ENCODE data around the gene LRP11.
"Not testable (repeated sequence)": the region's sequence is repeated elsewhere in the genome, so short reads cannot be mapped to it uniquely, and the experiment has no call there.

LRP11 gene

GRCh38 chr6:149848343-149848742 is 15.8 kb downstream of the LRP11 start:
- DNase-seq (ENCODE audit: low spot score), result not testable (repeated sequence)

- no peak for DNase-seq (ENCODE audit: low spot score)
Observed at GRCh38 chr6:149847939-149848267, 16.3 kb downstream of the LRP11 start.

GRCh38 chr6:149846321-149846720 is 17.8 kb downstream of the LRP11 start:
- DNase-seq (ENCODE audit: low spot score), result no peak

- DNase-seq (ENCODE audit: low spot score), result no peak
Observed at GRCh38 chr6:149845549-149845948, 18.6 kb downstream of the LRP11 start.

GRCh38 chr6:149844480-149844879 is 19.7 kb downstream of the LRP11 start:
- DNase-seq (ENCODE audit: low spot score), result no peak

- not testable (repeated sequence) for DNase-seq (ENCODE audit: low spot score)
Observed at GRCh38 chr6:149844036-149844435, 20.1 kb downstream of the LRP11 start.

- DNase-seq (ENCODE audit: low spot score), result no peak
Observed at GRCh38 chr6:149843051-149843633, 21.0 kb downstream of the LRP11 start.

GRCh38 chr6:149842331-149842730 is 21.8 kb downstream of the LRP11 start:
- no peak for DNase-seq (ENCODE audit: low spot score)

- DNase-seq (ENCODE audit: low spot score), result peak; percentile 46
Observed at GRCh38 chr6:149840345-149841075, 23.6 kb downstream of the LRP11 start.

GRCh38 chr6:149834513-149835481 is 29.4 kb downstream of the LRP11 start:
- DNase-seq (ENCODE audit: low spot score), result peak; percentile 71

- DNase-seq (ENCODE audit: low spot score), result no peak
Observed at GRCh38 chr6:149833651-149834050, 30.5 kb downstream of the LRP11 start.

GRCh38 chr6:149831308-149831820 is 32.8 kb downstream of the LRP11 start:
- no peak for DNase-seq (ENCODE audit: low spot score)

GRCh38 chr6:149830731-149831307 is 33.3 kb downstream of the LRP11 start:
- DNase-seq (ENCODE audit: low spot score), result no peak

- DNase-seq (ENCODE audit: low spot score), result no peak
Observed at GRCh38 chr6:149825292-149825691, 38.9 kb downstream of the LRP11 start.

GRCh38 chr6:149823013-149823412 is 41.1 kb downstream of the LRP11 start:
- DNase-seq (ENCODE audit: low spot score), result no peak

GRCh38 chr6:149821492-149821891 is 42.7 kb downstream of the LRP11 start:
- no peak for DNase-seq (ENCODE audit: low spot score)

- DNase-seq (ENCODE audit: low spot score), result no peak
Observed at GRCh38 chr6:149820506-149820905, 43.7 kb downstream of the LRP11 start.

- no peak for DNase-seq (ENCODE audit: low spot score)
Observed at GRCh38 chr6:149815788-149816187, 48.4 kb downstream of the LRP11 start.

- no peak for DNase-seq (ENCODE audit: low spot score)
Observed at GRCh38 chr6:149813351-149813750, 50.8 kb downstream of the LRP11 start.

GRCh38 chr6:149809798-149810197 is 54.4 kb downstream of the LRP11 start:
- DNase-seq (ENCODE audit: low spot score), result no peak

GRCh38 chr6:149806127-149806526 is 58.0 kb downstream of the LRP11 start:
- peak; percentile 1 for DNase-seq (ENCODE audit: low spot score)

GRCh38 chr6:149783551-149783950 is 80.6 kb downstream of the LRP11 start:
- DNase-seq (ENCODE audit: low spot score), result no peak

Data from activated CD4-positive, alpha-beta T cell treated with anti-CD3 and anti-CD28 coated beads, Interleukin-2, Interleukin-4, amounts not matched to agents 100 ng/mL and 50 ng/mL, durations not matched to agents 16 hours and 8 hours (primary cell).